ENCODE data around the gene STARD10.
"Not testable (repeated sequence)": the region's sequence is repeated elsewhere in the genome, so short reads cannot be mapped to it uniquely, and the experiment has no call there.

The STARD10 gene
- 10.6 to 14.2 reads per million in 2 donors for total RNA-seq

GRCh38 chr11:72793425-72794367 is at the start of gene STARD10:
TSS of gene STARD10 (minus strand) at chr11:72794047. CDS start at chr11:72781181, 12,866 bp downstream.
- peak; percentile 90 for DNase-seq

- no peak for DNase-seq
These were observed 48.9 kb upstream of the STARD10 start for GRCh38 chr11:72842653-72843330.

GRCh38 chr11:72842126-72842525 is 48.3 kb upstream of the STARD10 start:
- DNase-seq, result no peak

DNA sequence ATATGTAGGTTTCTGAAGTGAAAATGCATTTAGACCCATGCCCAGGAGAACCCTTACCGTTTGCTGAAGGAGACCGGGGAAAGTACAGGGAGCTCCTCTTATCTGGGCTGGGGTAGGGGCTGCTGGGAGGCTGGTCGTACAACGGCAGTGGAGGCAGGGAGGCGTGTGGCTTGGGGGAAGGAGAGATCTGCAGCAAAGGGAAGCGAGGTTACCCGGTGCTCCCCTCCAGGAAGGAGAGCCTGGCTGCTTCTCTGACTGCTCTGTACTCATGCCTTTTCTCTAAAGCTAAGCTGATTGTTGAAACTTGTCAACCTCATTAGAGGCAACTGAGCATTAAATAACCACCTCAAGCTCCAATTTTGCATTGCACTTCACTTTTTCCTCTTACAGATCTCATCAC is 47.5 kb upstream of the STARD10 start:
- DNase-seq, result no peak

GRCh38 chr11:72840780-72841179 is 46.9 kb upstream of the STARD10 start:
- no peak for DNase-seq

- no peak for DNase-seq
These were observed 45.0 kb upstream of the STARD10 start for GRCh38 chr11:72838691-72839305.

GRCh38 chr11:72836111-72836510 is 42.3 kb upstream of the STARD10 start:
- no peak for DNase-seq

GRCh38 chr11:72834905-72835304 is 41.1 kb upstream of the STARD10 start:
- no peak for DNase-seq

DNA sequence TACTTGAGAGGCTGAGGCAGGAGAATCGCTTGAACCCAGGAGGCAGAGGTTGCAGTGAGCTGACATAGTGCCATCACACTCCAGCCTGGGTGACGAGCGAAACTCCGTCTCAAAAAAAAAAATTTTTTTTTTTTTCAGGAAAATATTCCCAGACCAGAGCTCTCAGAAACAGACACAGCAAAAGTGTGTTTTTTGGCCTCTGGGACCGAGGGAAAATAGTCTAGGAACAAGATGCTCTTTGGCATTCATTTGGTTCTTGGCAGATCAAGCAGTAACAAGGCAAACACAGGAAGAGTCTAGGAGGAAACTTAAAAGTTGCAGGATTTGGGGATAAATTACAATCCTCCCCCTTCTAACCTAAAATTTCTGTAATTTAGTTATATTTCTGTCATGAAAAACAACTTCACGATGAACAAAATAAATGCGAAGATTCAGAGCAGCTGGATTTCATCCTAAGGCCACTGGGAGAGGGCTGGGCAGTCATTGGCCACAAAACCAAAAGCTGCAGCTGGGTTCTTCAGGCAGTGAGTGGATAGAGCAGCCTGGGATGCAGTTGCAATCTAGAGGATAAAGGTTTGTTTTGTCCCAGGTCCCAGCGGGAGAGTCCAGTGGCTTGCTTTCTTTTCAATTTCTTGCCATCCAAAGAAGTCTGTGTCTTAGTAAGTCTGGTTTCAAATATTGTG is 40.1 kb upstream of the STARD10 start:
- DNase-seq, result no peak

DNA sequence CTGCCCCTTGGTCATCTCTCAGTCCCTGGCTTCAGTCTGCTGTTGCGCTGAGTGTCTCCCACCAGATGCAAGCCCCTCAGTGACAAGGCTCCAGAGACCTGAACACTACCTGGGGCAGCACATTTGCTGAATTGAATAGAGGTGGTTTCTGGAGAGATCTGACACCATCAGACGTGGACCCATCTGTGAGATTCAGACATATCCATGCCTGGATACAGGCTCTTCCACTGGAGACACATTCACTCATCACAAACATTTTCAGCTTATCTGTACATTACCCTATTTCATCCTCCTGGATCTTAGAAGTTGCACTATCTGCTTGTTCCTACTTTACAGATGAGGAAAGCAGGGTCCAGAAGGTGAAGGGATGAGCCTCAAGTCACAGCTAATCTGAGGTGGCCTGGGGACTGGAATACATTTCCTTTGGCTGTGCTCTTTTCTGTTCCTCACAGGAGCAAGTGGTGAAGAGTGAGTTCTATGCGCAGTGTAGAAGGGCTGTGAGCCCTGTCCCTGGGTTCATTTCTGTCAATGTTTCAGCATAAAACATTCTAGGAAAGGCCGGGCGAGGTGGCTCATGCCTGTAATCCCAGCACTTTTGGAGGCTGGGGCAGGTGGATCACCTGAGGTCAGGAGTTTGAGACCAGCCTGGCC is 39.4 kb upstream of the STARD10 start:
- DNase-seq, result no peak

DNA sequence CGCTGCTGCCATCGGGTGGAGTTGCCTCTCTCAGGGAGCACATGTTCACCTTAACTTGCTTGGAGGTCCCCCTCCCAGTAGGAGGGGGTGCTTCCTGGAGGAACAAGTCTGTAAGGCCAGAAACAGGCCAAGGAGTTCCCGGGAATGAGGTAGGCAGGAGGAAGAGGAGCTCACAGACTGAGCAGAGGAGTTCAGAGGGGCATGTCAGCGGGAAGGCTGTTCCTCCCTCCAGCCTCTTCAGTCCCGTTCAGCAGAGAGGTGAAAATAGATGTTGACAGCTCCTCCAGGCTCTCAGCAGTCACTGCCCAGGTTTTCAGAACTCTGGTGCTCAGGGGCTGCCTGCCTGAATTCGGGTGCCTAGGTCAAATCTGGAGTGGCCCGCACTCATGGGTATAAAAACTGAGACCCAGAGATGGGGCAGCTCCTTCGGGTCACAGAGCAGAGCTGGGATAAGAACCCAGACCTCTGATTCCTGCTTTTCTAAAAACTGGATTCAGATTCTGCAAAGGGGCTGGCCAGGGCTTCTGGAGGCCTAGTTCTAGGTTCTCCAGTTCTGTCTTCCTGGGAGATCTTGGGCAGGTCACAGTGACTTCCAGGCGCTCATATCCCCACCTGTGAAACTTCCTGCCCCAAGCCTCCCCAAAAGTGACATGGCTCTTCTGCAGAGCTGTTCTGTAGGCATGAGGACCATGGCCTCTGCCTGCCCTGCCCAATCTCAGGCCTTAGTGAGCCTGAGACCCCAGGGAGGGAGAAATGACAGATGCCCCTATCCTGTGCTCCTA is 38.6 kb upstream of the STARD10 start:
- no peak for DNase-seq

DNA sequence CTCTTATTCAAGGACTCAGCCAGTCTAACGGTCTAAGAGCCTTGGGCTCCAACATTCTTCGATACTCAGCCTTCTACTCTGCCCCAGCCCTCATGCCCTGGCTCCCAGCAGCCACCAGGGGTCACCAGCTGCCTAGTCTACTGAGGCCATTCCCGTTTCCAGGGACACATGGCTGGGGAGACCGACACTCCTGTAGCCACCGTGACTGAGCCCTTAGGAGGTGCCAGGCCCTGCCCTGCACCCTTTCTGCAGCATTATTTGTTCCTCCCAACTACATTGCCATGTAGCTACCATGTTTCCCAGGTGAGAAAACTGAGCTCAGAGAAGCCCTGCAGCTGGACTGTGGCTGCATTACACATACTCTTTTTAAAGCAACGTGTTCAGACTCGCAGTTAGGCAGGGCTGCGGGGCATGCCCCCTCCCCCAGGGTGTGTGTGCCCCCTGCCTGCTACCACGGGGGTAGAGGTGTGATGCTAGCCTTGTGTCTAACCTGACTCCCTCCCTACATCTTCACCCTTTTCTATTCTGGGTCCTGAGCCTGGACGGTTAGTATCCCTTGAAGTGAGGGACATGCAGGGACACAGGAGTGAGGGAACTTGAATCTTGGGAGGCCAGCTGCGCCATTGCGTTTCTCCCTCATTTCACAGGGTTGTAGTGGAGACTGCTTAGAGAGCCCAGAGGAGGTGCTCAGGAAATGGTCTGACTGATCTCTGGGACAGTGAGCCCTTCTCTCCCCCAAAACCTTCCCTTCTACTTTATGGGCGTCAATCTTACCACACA is 37.9 kb upstream of the STARD10 start:
- DNase-seq, result no peak

GRCh38 chr11:72829884-72830533 is 36.2 kb upstream of the STARD10 start:
- DNase-seq, result no peak

- DNase-seq, result no peak
These were observed 35.3 kb upstream of the STARD10 start for GRCh38 chr11:72829178-72829577.

GRCh38 chr11:72828692-72829101 is 34.9 kb upstream of the STARD10 start:
- DNase-seq, result no peak

GRCh38 chr11:72828081-72828567 is 34.3 kb upstream of the STARD10 start:
- DNase-seq, result no peak

GRCh38 chr11:72827656-72828055 is 33.8 kb upstream of the STARD10 start:
- not testable (repeated sequence) for DNase-seq

DNA sequence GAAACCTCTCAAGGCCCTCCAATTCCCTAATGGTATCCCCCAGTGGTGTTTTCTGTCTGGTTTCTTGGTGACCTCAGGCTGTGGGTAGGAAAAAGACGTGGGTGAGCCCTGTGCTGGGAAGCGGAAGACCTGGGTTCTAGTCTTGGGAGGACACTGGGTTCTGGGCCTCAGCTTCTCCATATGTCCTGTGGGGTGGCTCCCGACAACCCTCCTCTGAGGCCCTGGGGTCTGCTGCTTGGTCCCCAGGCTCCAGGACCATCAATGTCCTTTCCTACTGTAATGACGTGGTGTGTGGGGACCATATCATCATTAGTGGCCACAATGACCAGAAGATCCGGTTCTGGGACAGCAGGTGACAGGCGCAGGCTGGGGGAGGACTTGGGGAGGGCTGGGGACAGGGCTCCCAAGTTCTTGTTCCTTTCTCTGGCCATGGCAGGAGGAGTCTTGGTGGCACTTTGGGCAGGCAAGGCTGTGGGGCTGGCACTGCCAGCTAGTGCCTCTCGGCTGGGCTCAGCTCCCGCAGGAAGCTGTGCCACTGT is 33.2 kb upstream of the STARD10 start:
- DNase-seq, result no peak

DNA sequence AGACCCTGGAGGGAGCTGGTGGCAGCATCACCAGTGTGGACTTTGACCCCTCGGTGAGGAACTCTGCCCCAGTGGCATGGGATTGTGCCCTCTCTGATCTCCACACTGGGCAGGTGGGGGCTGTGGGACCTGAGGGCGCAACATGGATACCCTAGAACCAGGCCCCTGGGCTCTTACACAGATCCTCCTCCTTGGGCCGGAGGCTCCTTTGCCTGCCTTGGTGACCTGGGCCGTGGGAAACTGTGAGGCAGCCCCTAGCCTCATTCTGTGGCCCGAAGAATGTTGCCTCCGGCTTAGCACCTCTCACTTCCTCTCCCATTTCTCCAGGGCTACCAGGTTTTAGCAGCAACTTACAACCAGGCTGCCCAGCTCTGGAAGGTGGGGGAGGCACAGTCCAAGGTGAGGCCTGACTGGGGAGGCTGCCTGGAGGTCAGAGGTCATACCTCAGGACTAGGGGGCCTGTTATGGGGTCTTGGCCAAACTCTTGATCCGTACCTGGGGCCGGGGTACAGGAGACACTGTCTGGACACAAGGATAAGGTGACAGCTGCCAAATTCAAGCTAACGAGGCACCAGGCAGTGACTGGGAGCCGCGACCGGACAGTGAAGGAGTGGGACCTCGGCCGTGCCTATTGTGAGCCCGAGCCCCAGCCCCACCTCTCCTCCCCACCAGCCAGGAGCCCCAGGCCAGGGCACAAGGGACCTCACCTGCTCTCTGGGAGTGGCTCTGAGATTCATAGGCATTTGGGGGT is 32.5 kb upstream of the STARD10 start:
- DNase-seq, result no peak
